ENCODE data around the gene SPAG4.

- no peak for TF ChIP-seq SUZ12 (IDR thresholded peaks at IDR 0.05; ENCODE audit: unreplicated experiment)
- no peak for TF ChIP-seq ZNF24 (IDR thresholded peaks at IDR 0.05)
- peak; percentile 75 for TF ChIP-seq POLR2AphosphoS5 (IDR thresholded peaks at IDR 0.05; ENCODE audit: low read length)
- TF ChIP-seq RAD21 (IDR thresholded peaks at IDR 0.05; ENCODE audit: insufficient read depth, low read depth, low read length): no peak
- no peak for TF ChIP-seq CTCF (IDR thresholded peaks at IDR 0.05 in 2 of 3, conservative IDR thresholded peaks at IDR 0.05 in 1 of 3; ENCODE audit: control insufficient read depth in 2 of 3, extremely low read depth in 1 of 3, insufficient read depth in 1 of 3, low read depth in 3 of 3, low read length in 3 of 3)
- no peak for TF ChIP-seq CHD2 (IDR thresholded peaks at IDR 0.05; ENCODE audit: borderline replicate concordance, low read depth, low read length)
- peak; percentile 11; the same call in 1 of the 2 replicates for TF ChIP-seq POLR2A (IDR thresholded peaks at IDR 0.05; ENCODE audit: low read depth, low read length)
- no peak for TF ChIP-seq EZH2 (IDR thresholded peaks at IDR 0.05; ENCODE audit: borderline replicate concordance, control insufficient read depth, low read depth, low read length)
- no peak for TF ChIP-seq SIX5 (IDR thresholded peaks at IDR 0.05; ENCODE audit: low read depth, low read length, severe bottlenecking)
- no peak for TF ChIP-seq PBX3 (IDR thresholded peaks at IDR 0.05; ENCODE audit: insufficient replicate concordance, low read depth, low read length)
Observed at GRCh38 chr20:35663516-35664465, 48.2 kb downstream of the SPAG4 start.

All from GM12878 (cell line).